ENCODE measurements around the gene FALEC.
"Not testable (repeated sequence)": the region's sequence is repeated elsewhere in the genome, so short reads cannot be mapped to it uniquely, and the experiment has no call there.

Gene FALEC

DNA sequence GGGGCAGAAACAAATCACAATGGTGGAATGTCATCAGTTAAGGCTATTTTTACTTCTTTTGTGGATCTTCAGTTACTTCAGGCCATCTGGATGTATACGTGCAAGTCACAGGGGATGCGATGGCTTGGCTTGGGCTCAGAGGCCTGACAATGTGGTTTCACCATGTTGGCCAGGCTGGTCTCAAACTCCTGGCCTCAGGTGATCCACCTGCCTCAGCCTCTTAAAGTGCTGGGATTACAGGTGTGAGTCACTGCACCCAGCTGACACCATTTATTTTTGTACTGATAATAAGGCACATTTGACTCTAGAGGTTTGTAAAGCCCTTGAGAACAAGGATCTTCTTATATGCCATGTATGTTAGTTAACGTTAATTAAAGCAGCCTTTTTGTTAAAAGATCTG lies 65.4 kb downstream of the FALEC start:
- not testable (repeated sequence) for H3K9me3 ChIP-seq (ENCODE audit: control insufficient read depth, insufficient read depth, low read length); H3K9ac ChIP-seq (ENCODE audit: low read depth, low read length); H3K27me3 ChIP-seq (ENCODE audit: control insufficient read depth, insufficient read depth, low read length); H3K4me1 ChIP-seq (ENCODE audit: control insufficient read depth, insufficient read depth, low read length); H3K4me3 ChIP-seq (ENCODE audit: low read depth, low read length)
- peaks cover 24% of the 10 kb centered on the region for H3K36me3 ChIP-seq (ENCODE audit: control insufficient read depth, insufficient read depth, low read length)

- H3K36me3 ChIP-seq (ENCODE audit: control insufficient read depth, insufficient read depth, low read length): peaks cover 23% of the 10 kb centered on the region
- H3K9me3 ChIP-seq (ENCODE audit: control insufficient read depth, insufficient read depth, low read length); H3K27me3 ChIP-seq (ENCODE audit: control insufficient read depth, insufficient read depth, low read length); H3K4me3 ChIP-seq (ENCODE audit: low read depth, low read length); H3K4me1 ChIP-seq (ENCODE audit: control insufficient read depth, insufficient read depth, low read length); H3K9ac ChIP-seq (ENCODE audit: low read depth, low read length): not testable (repeated sequence)
Observed at GRCh38 chr1:150581437-150581836, 65.9 kb downstream of the FALEC start.

GRCh38 chr1:150581962-150582361 lies 66.4 kb downstream of the FALEC start:
- not testable (repeated sequence) for H3K9me3 ChIP-seq (ENCODE audit: control insufficient read depth, insufficient read depth, low read length); H3K4me3 ChIP-seq (ENCODE audit: low read depth, low read length); H3K4me1 ChIP-seq (ENCODE audit: control insufficient read depth, insufficient read depth, low read length); H3K9ac ChIP-seq (ENCODE audit: low read depth, low read length); H3K27me3 ChIP-seq (ENCODE audit: control insufficient read depth, insufficient read depth, low read length)
- peaks cover 17% of the 10 kb centered on the region for H3K36me3 ChIP-seq (ENCODE audit: control insufficient read depth, insufficient read depth, low read length)

DNA sequence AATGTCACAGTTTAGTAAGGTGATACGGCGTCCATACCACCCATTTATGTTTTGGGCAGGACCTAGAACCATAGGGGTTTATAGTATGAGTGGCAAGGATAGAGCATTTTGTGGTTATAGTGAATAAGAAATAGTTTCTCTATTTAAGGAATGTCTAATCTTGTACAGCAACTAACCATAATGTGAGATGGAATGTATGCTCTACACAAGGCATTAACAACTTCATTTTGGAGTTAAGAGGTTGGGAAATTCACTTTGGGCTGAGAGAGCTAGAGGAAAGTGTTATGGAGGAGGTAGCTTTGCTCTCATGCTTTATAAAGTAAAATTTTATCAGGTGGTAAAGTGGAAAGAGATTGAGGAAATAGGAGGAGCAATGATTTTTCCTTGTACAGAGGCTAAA lies 66.8 kb downstream of the FALEC start:
- Histone ChIP-seq H3K9me3 (ENCODE audit: control insufficient read depth, insufficient read depth, low read length) (no peaks in the 10 kb centered on the region), H3K4me1 (ENCODE audit: control insufficient read depth, insufficient read depth, low read length) (no peaks in the 10 kb centered on the region), H3K4me3 (ENCODE audit: low read depth, low read length) (no peak overlapping the region), H3K27me3 (ENCODE audit: control insufficient read depth, insufficient read depth, low read length) (no peaks in the 10 kb centered on the region), H3K36me3 (ENCODE audit: control insufficient read depth, insufficient read depth, low read length) (peaks cover 13% of the 10 kb centered on the region), H3K9ac (ENCODE audit: low read depth, low read length) (no peak overlapping the region)

Data from iPS-15b (cell line).